Neuronal stem cell (in vitro differentiated cells): ENCODE measurements around the gene ATOH8.

Experiments
- DNase-seq: peaks from one replicate; pipeline ENCODE4 v3.0.0-alpha.2; 2013; ENCODE audit warnings: low spot score
- H2AFZ ChIP-seq: one replicate; pipeline ENCODE4 v1.6.1; 2013; ENCODE audit warnings: mild to moderate bottlenecking, low read length, inconsistent platforms
- H2AK5ac ChIP-seq: 2 replicates; pipeline ENCODE4 v1.6.1; 2013; ENCODE audit warnings: low read depth, mild to moderate bottlenecking, inconsistent platforms, low read length, moderate library complexity, mixed read lengths
- H2BK120ac ChIP-seq: 2 replicates; pipeline ENCODE4 v1.6.1; 2013; ENCODE audit warnings: low read depth, mild to moderate bottlenecking, inconsistent platforms, low read length, moderate library complexity, mixed read lengths
- H2BK12ac ChIP-seq: one replicate; pipeline ENCODE4 v1.6.1; 2013; ENCODE audit warnings: low read length, inconsistent platforms
- H2BK15ac ChIP-seq: 2 replicates; pipeline ENCODE4 v1.6.1; 2013; ENCODE audit warnings: mild to moderate bottlenecking, low read length, inconsistent platforms, mixed read lengths
- H2BK5ac ChIP-seq: one replicate; pipeline ENCODE4 v1.6.1; 2013; ENCODE audit warnings: inconsistent platforms, mild to moderate bottlenecking, low read length, moderate library complexity
- H3K14ac ChIP-seq: one replicate; pipeline ENCODE4 v1.6.1; 2013; ENCODE audit warnings: low read length, inconsistent platforms
- H3K18ac ChIP-seq: 2 replicates; pipeline ENCODE4 v1.6.1; 2013; ENCODE audit warnings: low read length, inconsistent platforms
- H3K23ac ChIP-seq: 2 replicates; pipeline ENCODE4 v1.6.1; 2013; ENCODE audit warnings: low read depth, mild to moderate bottlenecking, mixed read lengths, low read length, inconsistent platforms; ENCODE audit not compliant: poor library complexity
- H3K27ac ChIP-seq: replicated peaks from 3 replicates; pipeline ENCODE4 v1.5.1; 2013; ENCODE audit warnings: low read length, inconsistent platforms
- H3K27me3 ChIP-seq, 3 experiments: 2 replicates each; pipeline ENCODE4 v1.6.1; 2013; ENCODE audit warnings: low read length in 3 of 3, mild to moderate bottlenecking in 2 of 3, inconsistent platforms in 1 of 3, low read depth in 1 of 3, mixed read lengths in 1 of 3, moderate library complexity in 1 of 3; ENCODE audit not compliant: control insufficient read depth in 3 of 3, insufficient read depth in 3 of 3
- H3K36me3 ChIP-seq, 2 donors: replicated peaks in 1 of 2; 2 replicates each; pipeline ENCODE4 v1.6.1; 2013; ENCODE audit warnings: low read length in 2 of 2; ENCODE audit not compliant: control insufficient read depth in 2 of 2, insufficient read depth in 2 of 2
- H3K4ac ChIP-seq: 2 replicates; pipeline ENCODE4 v1.6.1; 2013; ENCODE audit warnings: inconsistent platforms, mild to moderate bottlenecking, low read length, moderate library complexity
- H3K4me1 ChIP-seq, 2 donors: 1 replicate in 1 of 2; 2 replicates in 1 of 2; pipeline ENCODE4 v1.6.1; 2013; ENCODE audit warnings: low read length in 2 of 2, low read depth in 1 of 2; ENCODE audit not compliant: control insufficient read depth in 2 of 2, insufficient read depth in 1 of 2
- H3K4me2 ChIP-seq: one replicate; pipeline ENCODE4 v1.6.1; 2013; ENCODE audit warnings: mild to moderate bottlenecking, low read length, inconsistent platforms; ENCODE audit not compliant: insufficient read depth, poor library complexity, severe bottlenecking
- H3K4me3 ChIP-seq, 2 donors: 2 replicates each; pipeline ENCODE4 v1.5.1; 2013; ENCODE audit warnings: low read length in 2 of 2, mild to moderate bottlenecking in 2 of 2, inconsistent platforms in 1 of 2, moderate library complexity in 1 of 2
- H3K79me1 ChIP-seq: one replicate; pipeline ENCODE4 v1.6.1; 2013; ENCODE audit warnings: low read depth, mild to moderate bottlenecking, inconsistent platforms, low read length, moderate library complexity
- H3K9ac ChIP-seq: one replicate; pipeline ENCODE4 v1.6.1; 2013; ENCODE audit warnings: mild to moderate bottlenecking, low read depth, low read length, inconsistent platforms; ENCODE audit not compliant: poor library complexity
- H3K9me3 ChIP-seq, 2 donors: replicated peaks in 1 of 2; 2 replicates each; pipeline versions ENCODE3 to v1.6.1; 2013; ENCODE audit warnings: low read length in 2 of 2, mild to moderate bottlenecking in 2 of 2, inconsistent platforms in 1 of 2, low read depth in 1 of 2, mixed read lengths in 1 of 2, moderate library complexity in 1 of 2; ENCODE audit not compliant: control insufficient read depth in 2 of 2, insufficient read depth in 1 of 2
- H4K8ac ChIP-seq: one replicate; pipeline ENCODE4 v1.6.1; 2013; ENCODE audit warnings: low read depth, mild to moderate bottlenecking, inconsistent platforms, low read length, moderate library complexity
- H4K91ac ChIP-seq: one replicate; pipeline ENCODE4 v1.6.1; 2013; ENCODE audit warnings: low read length, low read depth, mild to moderate bottlenecking, inconsistent platforms; ENCODE audit not compliant: poor library complexity
- WGBS, 2 donors: extraction: QIAGEN DNeasy Blood & Tissue Kit; methylation state at CpG; one replicate each; pipeline ENCODE4 v1.1.7; 2013; ENCODE audit warnings: missing lambda C conversion rate in 2 of 2, mixed read lengths in 1 of 2; ENCODE audit not compliant: insufficient read length in 2 of 2, insufficient replicate concordance in 1 of 2; ENCODE audit errors: extremely low coverage in 2 of 2; 5-methylcytosine and 5-hydroxymethylcytosine counted together

ATOH8 gene

GRCh38 chr2:85734942-85735608, 18.7 kb upstream of the ATOH8 start:
- no peaks in the 10 kb centered on the region for H3K79me1 ChIP-seq
- WGBS, 2 donors, result no CpG with 5 or more reads among the region's 5 CpGs
- H3K18ac ChIP-seq, result no peak overlapping the region
- no peak overlapping the region for H4K91ac ChIP-seq
- H2BK12ac ChIP-seq, result no peak overlapping the region
- H2BK120ac ChIP-seq, result no peak overlapping the region
- peaks cover 0 to 4% of the 10 kb centered on the region in 2 donors for H3K9me3 ChIP-seq
- H2BK15ac ChIP-seq, result no peak overlapping the region
- H3K4me1 ChIP-seq, result peaks cover 0 to 5% of the 10 kb centered on the region in 2 donors
- no peak overlapping the region for H3K4ac ChIP-seq
- no peak overlapping the region for H2AK5ac ChIP-seq
- no peak overlapping the region for H3K4me3 ChIP-seq
- no peak overlapping the region for H3K9ac ChIP-seq
- H3K27ac ChIP-seq, result no peak overlapping the region
- H3K4me2 ChIP-seq, result no peak overlapping the region
- no peak overlapping the region for H2BK5ac ChIP-seq
- DNase-seq, result no peak
- H3K27me3 ChIP-seq, result peaks cover 0 to 10% (median 0%) of the 10 kb centered on the region in 3 experiments
- H3K14ac ChIP-seq, result no peak overlapping the region
- H2AFZ ChIP-seq, result peak overlapping the region; percentile 47
- no peaks in the 10 kb centered on the region for H3K36me3 ChIP-seq
- H3K23ac ChIP-seq, result no peak overlapping the region
- H4K8ac ChIP-seq, result no peak overlapping the region

DNA sequence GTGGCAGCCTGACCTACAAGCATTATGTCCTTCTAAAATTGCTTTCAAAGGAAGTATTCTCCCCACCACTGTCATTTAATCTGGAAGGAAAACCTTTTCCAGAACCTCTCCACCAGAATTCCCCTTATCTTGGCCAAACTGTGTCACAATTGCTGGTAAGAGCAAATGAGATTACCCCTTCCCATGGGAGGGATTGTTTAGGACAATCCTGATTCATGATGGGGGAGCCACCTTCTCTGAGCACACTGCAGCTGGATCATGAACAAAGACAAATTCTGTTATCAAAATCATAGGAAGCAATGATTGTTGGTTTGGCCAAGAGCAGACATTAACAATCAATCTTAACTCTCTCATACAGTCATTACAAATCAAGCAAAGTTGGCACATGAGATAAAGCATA, 18.1 kb upstream of the ATOH8 start:
- no peak overlapping the region for H3K9ac ChIP-seq
- no peak overlapping the region for H2BK12ac ChIP-seq
- H3K4me1 ChIP-seq, result peaks cover 0 to 5% of the 10 kb centered on the region in 2 donors
- H4K8ac ChIP-seq, result no peak overlapping the region
- H3K18ac ChIP-seq, result no peak overlapping the region
- H3K4ac ChIP-seq, result no peak overlapping the region
- no peak overlapping the region for H2BK5ac ChIP-seq
- no peak overlapping the region for H2AK5ac ChIP-seq
- H3K27ac ChIP-seq, result no peak overlapping the region
- no peak overlapping the region for H4K91ac ChIP-seq
- H3K36me3 ChIP-seq, result no peaks in the 10 kb centered on the region
- no peak overlapping the region for H2AFZ ChIP-seq
- H2BK120ac ChIP-seq, result no peak overlapping the region
- H3K27me3 ChIP-seq, result peaks cover 0 to 10% (median 0%) of the 10 kb centered on the region in 3 experiments
- no peak overlapping the region for H2BK15ac ChIP-seq
- no peak overlapping the region for H3K4me2 ChIP-seq
- H3K14ac ChIP-seq, result no peak overlapping the region
- no peak for DNase-seq
- no peaks in the 10 kb centered on the region for H3K79me1 ChIP-seq
- H3K9me3 ChIP-seq, result peaks cover 0 to 9% of the 10 kb centered on the region in 2 donors
- no peak overlapping the region for H3K4me3 ChIP-seq
- no peak overlapping the region for H3K23ac ChIP-seq

DNA sequence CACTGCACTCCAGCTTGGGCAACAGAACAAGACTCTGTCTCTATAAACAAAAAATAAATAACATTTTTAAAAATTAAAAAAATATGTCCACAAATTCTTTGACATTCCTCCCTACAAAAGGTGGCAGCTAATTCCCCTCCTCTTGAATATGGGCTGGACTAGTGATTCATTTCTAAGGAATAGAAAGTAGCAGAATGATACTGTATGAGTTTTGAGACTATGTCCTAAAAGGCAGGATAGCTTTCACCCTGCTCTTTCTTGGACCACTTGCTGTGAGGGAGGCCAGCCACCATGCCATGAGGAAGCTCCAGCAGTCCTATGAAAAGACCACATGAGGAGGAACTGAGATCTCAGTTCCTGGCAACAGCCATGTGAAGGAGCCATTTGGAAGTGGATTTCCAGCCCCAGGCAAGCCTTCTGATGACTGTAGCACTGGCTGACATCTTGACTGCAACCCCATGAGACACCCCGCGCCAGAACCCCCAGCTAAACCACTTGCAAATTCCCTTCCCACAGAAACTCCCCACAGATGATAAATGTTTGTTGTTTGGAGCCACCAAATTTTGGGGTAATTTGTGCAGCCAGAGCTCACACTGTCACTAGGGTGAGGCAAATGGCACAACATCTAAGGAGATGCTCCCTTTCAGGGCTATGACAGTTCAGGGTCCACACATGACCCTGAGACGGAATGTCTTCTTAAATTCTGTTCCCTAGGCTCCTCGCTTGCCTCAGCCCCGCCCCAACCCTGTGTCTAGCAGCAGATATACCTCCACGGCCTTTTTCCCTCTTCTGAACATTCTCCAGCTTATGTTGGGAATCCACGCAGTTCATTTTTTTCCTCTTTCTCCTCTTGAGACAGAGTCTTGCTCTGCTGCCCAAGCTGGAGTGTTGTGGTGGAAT, 17.1 kb upstream of the ATOH8 start:
- Histone ChIP-seq H3K36me3 (no peaks in the 10 kb centered on the region), H4K8ac (no peak overlapping the region), H2AK5ac (no peak overlapping the region), H3K4me3 (no peak overlapping the region), H3K27me3 (peaks cover 0 to 10% (median 0%) of the 10 kb centered on the region in 3 experiments), H3K4me2 (no peak overlapping the region), H3K23ac (no peak overlapping the region), H3K18ac (no peak overlapping the region), H3K79me1 (no peaks in the 10 kb centered on the region), H4K91ac (no peak overlapping the region), H3K9me3 (peaks cover 0 to 11% of the 10 kb centered on the region in 2 donors), H3K27ac (no peak overlapping the region), H2BK15ac (no peak overlapping the region), H3K4me1 (peaks cover 6 to 11% of the 10 kb centered on the region in 2 donors), H3K4ac (no peak overlapping the region), H2BK5ac (no peak overlapping the region), H3K9ac (no peak overlapping the region), H2BK12ac (no peak overlapping the region), H2AFZ (no peak overlapping the region), H2BK120ac (no peak overlapping the region), H3K14ac (no peak overlapping the region)
- DNase-seq, result no peak
- no CpG with 5 or more reads among the region's 7 CpGs for WGBS, 2 donors

DNA sequence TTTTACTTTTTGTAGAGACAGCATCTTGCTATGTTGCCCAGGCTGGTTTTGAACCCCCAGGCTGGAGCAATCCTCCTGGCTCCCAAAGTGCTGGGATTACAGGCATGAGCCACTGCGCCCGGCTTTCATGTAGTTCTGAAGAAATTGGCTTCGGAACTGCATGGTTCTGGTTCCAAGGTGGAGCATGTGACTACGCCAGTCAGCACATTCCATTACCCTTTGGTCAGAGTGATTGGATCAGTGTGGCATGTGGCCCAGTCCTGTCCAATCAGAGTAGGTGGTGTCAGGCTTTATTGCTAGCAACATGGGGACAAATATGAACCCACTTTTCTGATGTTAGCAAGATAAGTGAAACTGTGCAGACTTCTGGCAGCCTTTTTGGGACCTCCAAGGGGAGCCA, 16.3 kb upstream of the ATOH8 start:
- Histone ChIP-seq H2BK5ac (no peak overlapping the region), H3K27me3 (peaks cover 0 to 10% (median 0%) of the 10 kb centered on the region in 3 experiments), H3K18ac (no peak overlapping the region), H3K36me3 (no peaks in the 10 kb centered on the region), H2AK5ac (no peak overlapping the region), H3K4me2 (no peak overlapping the region), H3K27ac (no peak overlapping the region), H2BK15ac (no peak overlapping the region), H3K4me1 (peaks cover 10 to 14% of the 10 kb centered on the region in 2 donors), H2BK120ac (no peak overlapping the region), H2AFZ (no peak overlapping the region), H2BK12ac (no peak overlapping the region), H3K23ac (no peak overlapping the region), H3K9me3 (peaks cover 0 to 11% of the 10 kb centered on the region in 2 donors), H3K4ac (no peak overlapping the region), H3K4me3 (no peak overlapping the region), H3K79me1 (no peaks in the 10 kb centered on the region), H4K91ac (no peak overlapping the region), H3K9ac (no peak overlapping the region), H4K8ac (no peak overlapping the region), H3K14ac (no peak overlapping the region)
- no peak for DNase-seq
- no CpG with 5 or more reads among the region's 4 CpGs for WGBS, 2 donors
